Naive thymus-derived CD8-positive, alpha-beta T cell (primary cell): ENCODE measurements around the gene FAM237B. TPM values are rescaled to one million over a fixed set of nuclear protein-coding genes. Genes with fewer than 3 reads are reported as not detected.

Experiments used
- ATAC-seq, 2 donors: fragments of 150-1000 bp; cut with Tn5 transposase in 1 of 2; sonication (Bioruptor Pico), chemical (Tn5 transposase) in 1 of 2; 1 replicate in 1 of 2; 2 replicates in 1 of 2; pipeline ENCODE4 v1.10.0; 2021; ENCODE audit warnings: mild to moderate bottlenecking in 2 of 2, moderate library complexity in 2 of 2
- POLR2A ChIA-PET: fragments of 350-600 bp; sonication (Branson Sonifier 250); formaldehyde crosslinking; loops from one replicate; lab custom pipeline; 2021; ENCODE audit warnings: antibody characterized with exemption; lab: Charles Lee
- DNase-seq, 10 donors: peaks; one replicate each; pipeline versions ENCODE4 v3.0.0 to v3.0.0-alpha.2; 2020 to 2022
- H3K27ac Mint-ChIP-seq, 10 donors: one replicate each; pipeline ENCODE4 v1.8.0; 2020 to 2022; ENCODE audit warnings: mild to moderate bottlenecking in 10 of 10, mixed read lengths in 10 of 10, moderate library complexity in 4 of 10, inconsistent platforms in 1 of 10
- H3K27me3 Mint-ChIP-seq, 5 donors: one replicate each; pipeline ENCODE4 v1.8.0; 2021 to 2022; ENCODE audit warnings: mixed read lengths in 5 of 5
- H3K36me3 Mint-ChIP-seq, 3 donors: one replicate each; pipeline ENCODE4 v1.8.0; 2020 to 2022; ENCODE audit warnings: mixed read lengths in 3 of 3, mild to moderate bottlenecking in 2 of 3, inconsistent platforms in 1 of 3
- H3K4me1 Mint-ChIP-seq, 4 donors: one replicate each; pipeline ENCODE4 v1.8.0; 2021 to 2022; ENCODE audit warnings: mixed read lengths in 4 of 4
- H3K4me3 Mint-ChIP-seq, 10 donors: one replicate each; pipeline ENCODE4 v1.8.0; 2020 to 2022; ENCODE audit warnings: mild to moderate bottlenecking in 10 of 10, mixed read lengths in 10 of 10, moderate library complexity in 6 of 10, inconsistent platforms in 1 of 10
- H3K9me3 Mint-ChIP-seq, 9 donors: one replicate each; pipeline ENCODE4 v1.8.0; 2020 to 2022; ENCODE audit warnings: mixed read lengths in 9 of 9, mild to moderate bottlenecking in 3 of 9, inconsistent platforms in 1 of 9, moderate library complexity in 1 of 9
- polyA plus RNA-seq, 3 donors: library from polyadenylated mRNA; unstranded; fragments of 300-500 nt; fragmentation: Illumina TruSeq; gene quantifications; one replicate each; pipeline ENCODE4 v1.2.3, GENCODE V29; 2021
- total RNA-seq, 8 experiments: library from RNA in 2 of 8; stranded (reverse) in 2 of 8; gene quantifications; one replicate each; pipeline ENCODE4 v1.2.3 and lab custom pipeline; 2021 to 2026

Gene FAM237B
- total and polyA plus RNA-seq, 5 experiments from 2014 or later = not detected

- DNase-seq = no peak
- Mint-ChIP-seq H3K36me3 (no peaks in the 10 kb centered on the region), H3K4me1 (peaks cover 1 to 5% (median 2%) of the 10 kb centered on the region in 4 donors), H3K27me3 (peaks cover 14 to 30% (median 20%) of the 10 kb centered on the region in 5 donors), H3K9me3 (no peaks in the 10 kb centered on the region), H3K4me3 (no peak overlapping the region), H3K27ac (no peak overlapping the region)
- ATAC-seq = no peak
- POLR2A ChIA-PET = no interaction called here
These were observed 5.4 kb upstream of the FAM237B start for GRCh38 chr7:90326500-90326899.

- no peak overlapping the region for H3K27ac Mint-ChIP-seq
- peaks cover 0 to 7% (median 0%) of the 10 kb centered on the region in 3 donors for H3K36me3 Mint-ChIP-seq
- no peak for DNase-seq
- no peaks in the 10 kb centered on the region for H3K9me3 Mint-ChIP-seq
- H3K4me1 Mint-ChIP-seq = peaks cover 4 to 15% (median 8%) of the 10 kb centered on the region in 4 donors
- H3K4me3 Mint-ChIP-seq = no peak overlapping the region
- POLR2A ChIA-PET = no interaction called here
- H3K27me3 Mint-ChIP-seq = peaks cover 29 to 52% (median 41%) of the 10 kb centered on the region in 5 donors
- no peak for ATAC-seq
These were observed 1.7 kb upstream of the FAM237B start for GRCh38 chr7:90322837-90323236.

- no peak for DNase-seq
- Mint-ChIP-seq H3K27me3 (peaks cover 30 to 70% (median 40%) of the 10 kb centered on the region in 5 donors), H3K4me3 (peak overlapping the region in 7 of 10 donors; percentile 8 to 65 (median 40)), H3K27ac (no peak overlapping the region), H3K36me3 (peaks cover 0 to 7% (median 0%) of the 10 kb centered on the region in 3 donors), H3K9me3 (no peaks in the 10 kb centered on the region), H3K4me1 (peaks cover 4 to 15% (median 8%) of the 10 kb centered on the region in 4 donors)
- POLR2A ChIA-PET = no interaction called here
- ATAC-seq = no peak
These were observed 695 bp downstream of the FAM237B start for GRCh38 chr7:90320418-90320800.

GRCh38 chr7:90320014-90320413, 1.1 kb downstream of the FAM237B start:
- Mint-ChIP-seq H3K36me3 (peaks cover 0 to 7% (median 0%) of the 10 kb centered on the region in 3 donors), H3K27me3 (peaks cover 34 to 74% (median 44%) of the 10 kb centered on the region in 5 donors), H3K27ac (no peak overlapping the region), H3K4me3 (peak overlapping the region in 5 of 10 donors; percentile 2 to 65 (median 40)), H3K9me3 (no peaks in the 10 kb centered on the region), H3K4me1 (peaks cover 4 to 15% (median 8%) of the 10 kb centered on the region in 4 donors)
- no peak for ATAC-seq
- POLR2A ChIA-PET = no interaction called here
- no peak for DNase-seq

- no peaks in the 10 kb centered on the region for H3K9me3 Mint-ChIP-seq
- POLR2A ChIA-PET = no interaction called here
- no peaks in the 10 kb centered on the region for H3K36me3 Mint-ChIP-seq
- ATAC-seq = no peak
- H3K4me3 Mint-ChIP-seq = no peak overlapping the region
- H3K4me1 Mint-ChIP-seq = no peaks in the 10 kb centered on the region
- H3K27me3 Mint-ChIP-seq = peaks cover 13 to 42% (median 24%) of the 10 kb centered on the region in 5 donors
- H3K27ac Mint-ChIP-seq = no peak overlapping the region
- DNase-seq = no peak
These were observed 7.2 kb downstream of the FAM237B start for GRCh38 chr7:90313907-90314306.

- Mint-ChIP-seq H3K27me3 (peaks cover 13 to 35% (median 21%) of the 10 kb centered on the region in 5 donors), H3K36me3 (no peaks in the 10 kb centered on the region), H3K4me1 (no peaks in the 10 kb centered on the region), H3K4me3 (no peak overlapping the region), H3K27ac (no peak overlapping the region), H3K9me3 (no peaks in the 10 kb centered on the region)
- no peak for ATAC-seq
- POLR2A ChIA-PET = no interaction called here
- DNase-seq = peak in 2 of 10 donors; percentile 6 to 10
These were observed 8.4 kb downstream of the FAM237B start for GRCh38 chr7:90312745-90313144.

- Mint-ChIP-seq H3K4me3 (no peak overlapping the region), H3K4me1 (no peaks in the 10 kb centered on the region), H3K36me3 (no peaks in the 10 kb centered on the region), H3K9me3 (no peaks in the 10 kb centered on the region), H3K27me3 (peaks cover 13 to 24% (median 19%) of the 10 kb centered on the region in 5 donors), H3K27ac (no peak overlapping the region)
- DNase-seq (no peak), ATAC-seq (no peak)
- POLR2A ChIA-PET = no interaction called here
These were observed 9.9 kb downstream of the FAM237B start for GRCh38 chr7:90311175-90311574.

GRCh38 chr7:90309872-90310271, 11.2 kb downstream of the FAM237B start:
- Mint-ChIP-seq H3K27me3 (peaks cover 8 to 15% (median 13%) of the 10 kb centered on the region in 5 donors), H3K4me3 (no peak overlapping the region), H3K9me3 (no peaks in the 10 kb centered on the region), H3K4me1 (no peaks in the 10 kb centered on the region), H3K36me3 (no peaks in the 10 kb centered on the region), H3K27ac (no peak overlapping the region)
- no peak for ATAC-seq
- DNase-seq = no peak
- POLR2A ChIA-PET = no interaction called here

- no peaks in the 10 kb centered on the region for H3K36me3 Mint-ChIP-seq
- H3K27me3 Mint-ChIP-seq = peaks cover 0 to 9% (median 0%) of the 10 kb centered on the region in 5 donors
- ATAC-seq (no peak), DNase-seq (no peak)
- no peak overlapping the region for H3K4me3 Mint-ChIP-seq
- H3K4me1 Mint-ChIP-seq = no peaks in the 10 kb centered on the region
- H3K27ac Mint-ChIP-seq = no peak overlapping the region
- POLR2A ChIA-PET = no interaction called here
- H3K9me3 Mint-ChIP-seq = no peaks in the 10 kb centered on the region
These were observed 17.9 kb downstream of the FAM237B start for GRCh38 chr7:90303241-90303640.

- no peaks in the 10 kb centered on the region for H3K4me1 Mint-ChIP-seq
- peaks cover 0 to 6% (median 2%) of the 10 kb centered on the region in 5 donors for H3K27me3 Mint-ChIP-seq
- DNase-seq (peak in 1 of 10 donors; percentile 7), ATAC-seq (peak; percentile 53 to 63)
- peaks cover 0 to 3% (median under 1%) of the 10 kb centered on the region in 9 donors for H3K9me3 Mint-ChIP-seq
- no peak overlapping the region for H3K4me3 Mint-ChIP-seq
- POLR2A ChIA-PET = no interaction called here
- H3K27ac Mint-ChIP-seq = no peak overlapping the region
- peaks cover 0 to 2% (median 0%) of the 10 kb centered on the region in 3 donors for H3K36me3 Mint-ChIP-seq
These were observed 22.7 kb downstream of the FAM237B start for GRCh38 chr7:90298145-90299038.

GRCh38 chr7:90290244-90291113, 30.6 kb downstream of the FAM237B start:
- POLR2A ChIA-PET = no interaction called here
- DNase-seq (no peak), ATAC-seq (no peak)
- Mint-ChIP-seq H3K4me3 (no peak overlapping the region), H3K27me3 (peaks cover 0 to 4% (median 2%) of the 10 kb centered on the region in 5 donors), H3K9me3 (peaks cover 0 to 14% (median 2%) of the 10 kb centered on the region in 9 donors), H3K36me3 (peaks cover 0 to 10% (median 8%) of the 10 kb centered on the region in 3 donors), H3K4me1 (peaks cover 0 to 1% (median under 1%) of the 10 kb centered on the region in 4 donors), H3K27ac (peak overlapping the region in 1 of 10 donors; percentile 70)

GRCh38 chr7:90288154-90288553, 33.0 kb downstream of the FAM237B start:
- DNase-seq = no peak
- Mint-ChIP-seq H3K27ac (no peak overlapping the region), H3K9me3 (peaks cover 0 to 9% (median 0%) of the 10 kb centered on the region in 9 donors), H3K36me3 (peaks cover 0 to 8% (median 6%) of the 10 kb centered on the region in 3 donors), H3K4me1 (peaks cover 0 to 3% (median 2%) of the 10 kb centered on the region in 4 donors), H3K27me3 (no peaks in the 10 kb centered on the region), H3K4me3 (no peak overlapping the region)
- ATAC-seq = no peak
- POLR2A ChIA-PET = no interaction called here
